GM18909 (cell line): ENCODE data around the gene AOPEP.
"Not testable (repeated sequence)": the region's sequence is repeated elsewhere in the genome, so short reads cannot be mapped to it uniquely, and the experiment has no call there.

ENCODE experiments used
- ATAC-seq: cut with Tn5 transposase; IDR thresholded peaks from one replicate; pipeline ENCODE4 v1.9.1; 2021; ENCODE audit warnings: mild to moderate bottlenecking; ENCODE audit not compliant: unreplicated experiment, poor library complexity

Gene AOPEP

GRCh38 chr9:94864862-94865509 is 138.5 kb downstream of the AOPEP start:
- no peak for ATAC-seq

- ATAC-seq: no peak
Observed at GRCh38 chr9:94865582-94866452, 139.3 kb downstream of the AOPEP start.

DNA sequence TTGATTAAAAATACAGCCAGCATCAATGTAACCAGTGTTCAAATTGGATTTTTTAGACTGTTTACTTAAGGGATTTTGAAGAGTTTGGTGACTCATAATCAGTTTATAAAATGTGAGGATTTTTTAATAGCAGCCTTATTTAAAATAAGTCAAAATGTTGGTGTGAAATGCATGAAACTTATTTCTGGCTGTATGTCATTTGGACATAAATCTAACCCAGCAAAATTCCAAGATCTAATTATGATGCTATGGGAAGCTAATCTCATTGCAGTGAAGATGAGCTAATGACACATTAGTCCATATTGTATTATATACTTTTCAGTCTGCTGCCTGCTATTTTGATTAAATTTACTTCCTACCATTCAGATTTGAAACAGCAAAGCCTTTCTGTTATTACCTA is 140.3 kb downstream of the AOPEP start:
- no peak for ATAC-seq

- no peak for ATAC-seq
Observed at GRCh38 chr9:94867281-94867841, 140.9 kb downstream of the AOPEP start.

GRCh38 chr9:94867842-94868312 is 141.4 kb downstream of the AOPEP start:
- ATAC-seq: no peak

DNA sequence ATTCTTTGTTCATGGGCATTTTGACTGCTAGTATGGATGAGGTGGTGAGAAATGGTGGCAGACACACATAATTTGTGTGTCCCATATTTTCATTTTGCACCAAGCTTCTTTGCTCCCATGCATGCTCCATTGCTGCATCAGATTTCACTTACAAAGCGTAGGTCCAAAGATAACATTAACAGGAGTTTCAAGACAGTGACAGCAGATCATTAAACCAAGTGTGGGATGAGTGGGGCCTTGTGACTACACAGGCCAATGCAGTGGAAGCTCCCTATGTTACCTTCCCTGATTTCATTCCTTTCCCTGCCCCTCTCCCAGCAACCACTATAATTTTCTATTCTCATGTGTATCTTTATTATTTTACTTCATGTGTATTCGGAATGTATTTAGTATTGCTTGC is 142.0 kb downstream of the AOPEP start:
- no peak for ATAC-seq

- no peak for ATAC-seq
Observed at GRCh38 chr9:94869415-94869843, 142.9 kb downstream of the AOPEP start.

GRCh38 chr9:94870465-94870792 is 143.9 kb downstream of the AOPEP start:
- no peak for ATAC-seq

DNA sequence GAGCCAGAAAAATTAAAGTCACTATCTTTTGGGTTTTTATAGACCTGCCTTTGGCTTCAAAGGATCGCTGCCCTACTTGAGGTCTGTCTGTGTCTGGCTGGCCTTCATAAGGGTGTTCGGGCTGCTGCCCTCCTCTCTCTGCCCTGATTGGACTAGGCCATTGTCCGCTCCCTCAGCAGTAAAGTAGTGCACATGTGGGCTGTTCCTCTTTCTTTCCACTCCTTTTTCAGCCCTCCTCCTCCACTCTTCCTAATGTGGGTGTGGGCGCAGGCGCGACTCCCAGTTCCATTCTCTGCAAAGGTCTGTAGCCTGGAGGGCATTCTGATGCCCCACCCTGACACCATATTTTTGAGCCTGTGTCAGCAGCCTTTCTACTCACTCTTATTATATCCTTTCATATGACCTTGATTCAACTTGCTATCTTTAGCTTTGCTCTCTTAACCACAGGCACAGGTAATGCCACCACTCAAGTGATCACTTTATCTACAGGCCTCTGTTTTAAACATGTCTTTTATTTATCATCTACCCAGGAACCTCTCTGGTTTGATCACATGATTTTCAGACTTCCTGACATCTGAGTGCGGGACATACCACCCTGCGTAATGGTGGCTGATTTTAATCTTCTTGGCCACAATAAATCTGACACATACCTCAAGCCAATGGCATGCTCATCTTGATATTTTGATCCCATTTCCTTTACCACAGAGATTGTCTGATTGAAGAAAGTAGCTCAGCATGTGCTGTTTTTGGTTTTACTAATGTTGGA is 144.5 kb downstream of the AOPEP start:
- no peak for ATAC-seq

DNA sequence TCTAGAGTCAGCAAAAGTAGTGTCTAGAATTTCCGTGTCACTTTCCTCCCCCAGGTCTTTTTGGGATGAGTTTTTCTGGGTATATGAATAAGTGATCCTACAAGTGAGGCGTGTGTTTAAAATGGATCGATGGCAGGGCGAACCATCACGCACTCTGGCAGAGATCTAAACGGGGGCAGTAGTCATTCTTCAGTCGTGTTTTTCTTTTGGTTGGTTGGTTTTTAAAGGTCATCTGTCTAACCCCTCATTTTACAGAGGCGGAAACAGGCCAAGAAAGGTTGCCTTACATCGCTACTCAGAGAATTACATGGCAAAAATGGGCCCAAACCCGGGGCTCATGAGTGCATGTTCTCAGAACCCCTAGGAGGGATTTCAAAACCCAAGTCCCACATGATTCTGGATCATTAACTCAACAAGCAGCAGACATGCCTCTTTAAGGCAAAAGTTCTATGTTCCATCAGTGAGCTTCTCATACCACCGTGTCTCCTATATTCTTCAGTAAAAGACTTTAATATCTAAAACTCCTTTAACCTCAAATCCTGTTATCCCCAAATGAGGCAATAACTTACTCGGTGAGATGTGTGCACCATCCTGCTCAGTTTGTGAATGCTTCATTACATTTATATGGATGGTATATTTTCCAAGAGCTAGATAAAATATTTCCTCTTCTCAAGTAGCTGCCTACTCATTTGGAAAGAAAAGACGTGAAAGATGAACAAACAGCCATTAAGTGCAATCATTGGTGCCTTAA is 145.8 kb downstream of the AOPEP start:
- no peak for ATAC-seq

DNA sequence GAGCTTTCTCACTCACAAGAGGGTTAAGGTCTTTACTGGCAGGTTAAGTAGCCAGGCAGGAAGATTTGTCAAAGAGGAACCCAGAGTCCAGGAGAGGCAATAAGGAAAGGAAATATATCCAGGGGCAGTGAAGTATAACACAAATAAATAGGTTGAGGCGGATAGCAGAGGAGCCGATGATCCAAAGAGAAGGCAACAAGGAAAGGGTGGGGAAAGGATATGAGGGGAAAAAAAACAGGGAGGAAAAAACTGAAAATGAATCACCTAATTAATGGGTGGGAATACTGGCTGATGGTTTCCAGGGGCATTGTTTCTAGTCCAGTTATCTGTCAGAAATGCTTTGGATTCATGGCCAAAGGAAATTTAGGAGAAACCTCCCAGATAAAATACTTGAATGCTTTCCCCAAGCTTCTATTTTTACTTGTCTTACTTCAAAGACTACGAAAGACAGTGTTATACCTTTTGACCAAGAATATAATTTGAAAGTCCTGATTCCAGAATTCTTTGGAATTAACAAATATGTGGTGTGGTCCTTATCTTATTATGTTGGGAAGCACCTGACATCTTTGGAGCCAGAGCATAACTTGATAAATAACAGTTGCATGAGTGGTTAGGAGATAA is 146.5 kb downstream of the AOPEP start:
- no peak for ATAC-seq

GRCh38 chr9:94874316-94874715 is 147.8 kb downstream of the AOPEP start:
- ATAC-seq: no peak

GRCh38 chr9:94875300-94876020 is 149.0 kb downstream of the AOPEP start:
- ATAC-seq: peak; percentile 84

DNA sequence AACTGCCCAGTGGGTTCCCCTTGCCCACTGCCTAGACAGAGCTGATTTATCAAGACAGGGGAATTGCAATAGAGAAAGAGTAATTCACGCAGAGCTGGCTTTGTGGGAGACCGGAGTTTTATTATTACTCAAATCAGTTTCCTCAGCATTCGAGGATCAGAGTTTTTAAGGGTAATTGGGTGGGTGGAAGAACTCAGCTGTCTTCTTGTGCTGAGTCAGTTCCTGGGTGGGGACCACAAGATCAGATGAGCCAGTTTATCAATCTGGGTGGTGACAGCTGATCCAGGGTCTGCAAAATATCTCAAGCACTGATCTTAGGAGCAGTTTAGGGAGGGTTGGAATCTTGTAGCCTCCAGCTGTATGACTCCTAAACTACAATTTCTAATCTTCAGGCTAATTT is 152.3 kb downstream of the AOPEP start:
- ATAC-seq: not testable (repeated sequence)

- ATAC-seq: no peak
Observed at GRCh38 chr9:94879230-94879629, 152.7 kb downstream of the AOPEP start.

DNA sequence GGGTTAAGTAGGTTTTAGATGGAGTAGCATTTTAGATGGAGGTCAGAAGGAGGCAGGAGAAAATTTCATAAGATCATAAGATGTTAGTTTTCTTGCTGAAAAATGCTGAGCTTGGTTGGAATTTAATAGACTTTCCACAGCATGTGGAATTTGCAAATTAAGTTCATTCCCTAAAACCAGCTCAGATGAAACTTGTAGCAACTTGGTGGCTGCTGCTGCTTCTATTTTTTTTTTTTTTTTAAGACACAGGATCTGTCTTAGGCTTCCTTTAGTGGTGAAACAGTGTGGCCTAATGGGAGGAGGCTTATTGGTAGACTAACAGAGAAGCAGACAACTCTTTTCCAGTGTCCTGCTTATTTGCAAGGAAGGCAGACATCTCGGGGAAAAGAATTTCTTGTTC is 154.5 kb downstream of the AOPEP start:
- ATAC-seq: no peak

- ATAC-seq: no peak
Observed at GRCh38 chr9:94881454-94881853, 155.0 kb downstream of the AOPEP start.

- ATAC-seq: no peak
Observed at GRCh38 chr9:94881940-94882339, 155.4 kb downstream of the AOPEP start.
